Upper lobe of right lung (tissue), 1 donor: Measurements from ENCODE around the gene LRRC49. TPM values are rescaled to one million over a fixed set of nuclear protein-coding genes. Genes with fewer than 3 reads are reported as not detected.

Experiments
- ATAC-seq: fragments of 200-7000 bp; cut with Tn5 transposase; one replicate; pipeline ENCODE4 v1.9.1; 2020; ENCODE audit warnings: mild to moderate bottlenecking, moderate library complexity
- DNase-seq: peaks from one replicate; pipeline ENCODE4 v3.0.0-alpha.2; 2020
- H3K27ac ChIP-seq: fragments of 200-600 bp; one replicate; pipeline ENCODE4 v1.8.0; 2022
- H3K27me3 ChIP-seq: fragments of 200-600 bp; one replicate; pipeline ENCODE4 v1.8.0; 2022; ENCODE audit warnings: mild to moderate bottlenecking
- H3K36me3 ChIP-seq: fragments of 200-600 bp; one replicate; pipeline ENCODE4 v1.8.0; 2022
- H3K4me1 ChIP-seq: fragments of 200-600 bp; one replicate; pipeline ENCODE4 v1.8.0; 2022
- H3K4me3 ChIP-seq: fragments of 200-600 bp; one replicate; pipeline ENCODE4 v1.8.0; 2022; ENCODE audit warnings: mild to moderate bottlenecking
- H3K9me3 ChIP-seq: fragments of 200-600 bp; one replicate; pipeline ENCODE4 v1.8.0; 2022
- CTCF ChIP-seq: fragments of 200-600 bp; IDR thresholded peaks from one replicate; pipeline ENCODE4 v1.8.0; 2022; ENCODE audit warnings: antibody characterized with exemption
- intact Hi-C: fragments of 100-400 bp; cut with DNase I; formaldehyde crosslinking; loops from one replicate; pipeline ENCODE4 v1.11.0; 2022
- total RNA-seq: library from RNA; stranded (reverse); fragmentation: NEBNext Ultra II Directional; extraction: Animal tissue kit (Norgen Biotek cat#: 25700); gene quantifications from one replicate; pipeline ENCODE4 v1.2.1, GENCODE V29; 2021
- donor health status: DM: no; HTN: yes; CAD: no; lungs with severe emphysema.

Gene LRRC49
- total RNA-seq, 1 donor from 2014 or later, result 4.3 TPM

DNA sequence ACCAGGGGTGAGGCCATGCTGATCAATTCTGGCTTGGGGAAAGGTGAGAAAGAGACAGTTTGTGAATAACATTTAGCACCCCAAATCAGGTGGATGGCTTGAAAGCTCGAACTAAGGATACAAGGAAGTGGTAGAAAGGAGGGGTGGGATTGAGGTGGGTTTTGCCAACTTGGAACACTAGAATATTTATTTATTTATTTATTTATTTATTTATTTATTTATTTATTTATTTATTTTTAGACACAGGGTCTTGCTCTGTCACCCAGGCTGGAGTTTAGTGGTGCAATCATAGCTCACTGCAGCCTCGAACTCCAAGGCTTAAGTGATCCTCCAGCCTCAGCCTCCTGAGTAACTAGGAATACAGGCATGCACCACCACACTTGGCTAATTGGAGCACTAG lies 191.6 kb downstream of the LRRC49 start:
- no peaks in the 10 kb centered on the region for H3K27me3 ChIP-seq
- peak overlapping the region; percentile 58 for H3K27ac ChIP-seq
- H3K4me1 ChIP-seq, result peaks cover 6% of the 10 kb centered on the region
- intact Hi-C loops, result no loop called here
- no peaks in the 10 kb centered on the region for H3K36me3 ChIP-seq
- no peaks in the 10 kb centered on the region for H3K9me3 ChIP-seq
- DNase-seq (no peak), ATAC-seq (no peak)
- no peak for TF ChIP-seq CTCF
- H3K4me3 ChIP-seq, result no peak overlapping the region

DNA sequence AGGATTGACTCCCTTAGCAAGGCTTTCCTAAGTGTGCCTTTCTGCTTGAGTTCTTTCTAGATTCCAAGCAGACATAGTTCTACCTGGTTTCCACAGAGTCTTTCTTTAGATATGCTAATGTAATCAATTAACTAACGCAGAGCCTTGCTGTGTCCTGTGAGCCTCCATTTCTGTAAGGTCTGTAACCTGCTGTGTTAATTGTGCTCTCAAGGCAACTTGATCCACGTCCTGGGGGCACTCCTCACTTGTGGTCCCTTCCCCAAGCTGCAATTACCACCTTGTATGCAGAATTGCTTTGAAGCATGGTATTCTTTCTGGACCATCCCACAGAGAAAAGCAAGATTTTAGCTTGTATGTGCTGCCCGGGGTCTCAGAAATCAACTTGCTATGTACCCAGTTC lies 193.2 kb downstream of the LRRC49 start:
- Histone ChIP-seq H3K9me3 (no peaks in the 10 kb centered on the region), H3K27me3 (no peaks in the 10 kb centered on the region), H3K36me3 (no peaks in the 10 kb centered on the region), H3K4me3 (no peak overlapping the region), H3K27ac (no peak overlapping the region), H3K4me1 (no peaks in the 10 kb centered on the region)
- DNase-seq (no peak), ATAC-seq (no peak)
- intact Hi-C loops, result no loop called here
- TF ChIP-seq CTCF, result no peak

DNA sequence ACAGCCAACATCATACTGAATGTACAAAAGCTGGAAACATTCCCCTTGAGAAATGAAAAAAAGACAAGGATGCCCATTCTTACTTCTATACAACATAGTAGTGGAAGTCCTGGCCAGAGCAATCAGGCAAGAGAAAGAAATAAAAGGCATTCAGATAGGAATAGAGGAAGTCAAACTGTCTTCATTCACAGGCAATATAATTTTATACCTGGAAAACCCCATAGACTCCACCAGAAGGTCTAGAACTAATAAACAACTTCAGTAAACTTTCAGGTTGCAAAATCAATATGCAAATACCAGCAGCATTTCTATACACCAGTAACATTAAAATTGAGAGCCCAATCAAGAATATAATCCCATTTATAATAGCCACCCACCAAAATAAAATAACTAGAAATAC lies 195.5 kb downstream of the LRRC49 start:
- no peaks in the 10 kb centered on the region for H3K36me3 ChIP-seq
- TF ChIP-seq CTCF, result no peak
- ATAC-seq (no peak), DNase-seq (no peak)
- H3K27me3 ChIP-seq, result no peaks in the 10 kb centered on the region
- no peak overlapping the region for H3K4me3 ChIP-seq
- no peaks in the 10 kb centered on the region for H3K4me1 ChIP-seq
- H3K27ac ChIP-seq, result no peak overlapping the region
- H3K9me3 ChIP-seq, result no peaks in the 10 kb centered on the region
- intact Hi-C loops, result no loop called here

GRCh38 chr15:71088683-71089082 lies 196.1 kb downstream of the LRRC49 start:
- Histone ChIP-seq H3K4me3 (no peak overlapping the region), H3K4me1 (no peaks in the 10 kb centered on the region), H3K27ac (no peak overlapping the region), H3K27me3 (no peaks in the 10 kb centered on the region), H3K9me3 (no peaks in the 10 kb centered on the region), H3K36me3 (no peaks in the 10 kb centered on the region)
- no peak for ATAC-seq
- DNase-seq, result no peak
- intact Hi-C loops, result no loop called here
- no peak for TF ChIP-seq CTCF

GRCh38 chr15:71089801-71090200 lies 197.2 kb downstream of the LRRC49 start:
- no peak for ATAC-seq
- no peaks in the 10 kb centered on the region for H3K27me3 ChIP-seq

More at GRCh38 chr15:71089801-71090200, 197.2 kb downstream of the LRRC49 start:
- intact Hi-C loops, result no loop called here
- no peak for DNase-seq
- no peaks in the 10 kb centered on the region for H3K4me1 ChIP-seq
- no peak for TF ChIP-seq CTCF
- no peak overlapping the region for H3K4me3 ChIP-seq
- H3K27ac ChIP-seq, result no peak overlapping the region
- H3K9me3 ChIP-seq, result no peaks in the 10 kb centered on the region
- H3K36me3 ChIP-seq, result no peaks in the 10 kb centered on the region
